HepG2 (cell line): ENCODE data around the gene ACSS1. TPM values are rescaled to one million over a fixed set of nuclear protein-coding genes. Genes with fewer than 3 reads are reported as not detected.

ENCODE experiments used
- ARNT ChIP-seq: fragments of 450-650 bp; IDR thresholded peaks from 2 replicates; pipeline ENCODE4 v1.6.1; 2017
- CENPBD1 ChIP-seq: sonication (generic); formaldehyde crosslinking; IDR thresholded peaks from 2 replicates; pipeline ENCODE4 v1.8.0; 2022; ENCODE audit warnings: missing genetic modification reagents, low read depth, mild to moderate bottlenecking, borderline replicate concordance
- HMG20B ChIP-seq: conservative IDR thresholded peaks from 2 replicates; pipeline ENCODE4 v1.6.1; 2016; ENCODE audit warnings: missing genetic modification reagents, missing compliant biosample characterization
- HMGXB3 ChIP-seq: sonication (generic); formaldehyde crosslinking; IDR thresholded peaks from 2 replicates; pipeline ENCODE4 v1.4.0; 2020; ENCODE audit warnings: missing genetic modification reagents, borderline replicate concordance
- MTF2 ChIP-seq: sonication (generic); formaldehyde crosslinking; IDR thresholded peaks from 2 replicates; pipeline ENCODE4 v1.5.0; 2020; ENCODE audit warnings: missing genetic modification reagents, borderline replicate concordance
- NFIB ChIP-seq: sonication (generic); formaldehyde crosslinking; IDR thresholded peaks from 2 replicates; pipeline ENCODE4 v1.9.0; 2021; ENCODE audit warnings: missing genetic modification reagents, mild to moderate bottlenecking, borderline replicate concordance
- ZC3H13 ChIP-seq: sonication (generic); formaldehyde crosslinking; IDR thresholded peaks from 2 replicates; pipeline ENCODE4 v1.8.1; 2023; ENCODE audit warnings: mild to moderate bottlenecking, missing genetic modification reagents, moderate library complexity
- ZNF331 ChIP-seq: sonication (generic); formaldehyde crosslinking; IDR thresholded peaks from 2 replicates; pipeline ENCODE4 v1.4.0; 2020; ENCODE audit warnings: missing genetic modification reagents
- ZNF646 ChIP-seq: sonication (generic); formaldehyde crosslinking; IDR thresholded peaks from 2 replicates; pipeline ENCODE4 v1.9.0; 2021; ENCODE audit warnings: mild to moderate bottlenecking, missing genetic modification reagents
- ZNF782 ChIP-seq: sonication (generic); formaldehyde crosslinking; IDR thresholded peaks from 2 replicates; pipeline ENCODE4 v1.4.0; 2020; ENCODE audit warnings: missing genetic modification reagents, mild to moderate bottlenecking, borderline replicate concordance
- polyA plus RNA-seq, 8 experiments: library from polyadenylated mRNA; depleted of rRNA in 3 of 8; stranded (reverse) in 7 of 8; unstranded in 1 of 8; fragments of >200 nt; fragmentation: Illumina TruSeq in 4 of 8; extraction: Trizol in 4 of 8; gene quantifications; 2 replicates each; pipeline versions ENCODE4 v1.2.1 to v1.2.3, GENCODE V29; 2011 to 2016; ENCODE audit warnings: low read depth in 4 of 8, missing spikeins in 1 of 8, mixed read lengths in 1 of 8; ENCODE audit not compliant: insufficient read depth in 1 of 8
- total RNA-seq, 5 experiments: library from RNA; depleted of rRNA; stranded (reverse); fragments of >200 nt; fragmentation: Illumina TruSeq; extraction: Trizol; gene quantifications; 2 replicates each; pipeline ENCODE4 v1.2.3, GENCODE V29; 2016; ENCODE audit warnings: low read depth in 1 of 5
- TF ChIP-seq, protein P1 (sequence below): sonication (generic); formaldehyde crosslinking; IDR thresholded peaks from 2 replicates; pipeline ENCODE4 v1.4.0; 2020; ENCODE audit warnings: mild to moderate bottlenecking, low read depth, missing genetic modification reagents
- TF ChIP-seq, protein P2 (sequence below): IDR thresholded peaks from 2 replicates; pipeline ENCODE4 v1.6.1; 2016; ENCODE audit warnings: low read depth, borderline replicate concordance
- TF ChIP-seq, protein P3 (sequence below): sonication (generic); formaldehyde crosslinking; IDR thresholded peaks from 2 replicates; pipeline ENCODE4 v1.4.0; 2020; ENCODE audit warnings: missing genetic modification reagents

The ACSS1 gene
- total and polyA plus RNA-seq, 2 of the 13 experiments (the other 11 are each of a cell fraction or from before 2014, with no cell fraction given): 15.2 to 41.6 TPM

DNA sequence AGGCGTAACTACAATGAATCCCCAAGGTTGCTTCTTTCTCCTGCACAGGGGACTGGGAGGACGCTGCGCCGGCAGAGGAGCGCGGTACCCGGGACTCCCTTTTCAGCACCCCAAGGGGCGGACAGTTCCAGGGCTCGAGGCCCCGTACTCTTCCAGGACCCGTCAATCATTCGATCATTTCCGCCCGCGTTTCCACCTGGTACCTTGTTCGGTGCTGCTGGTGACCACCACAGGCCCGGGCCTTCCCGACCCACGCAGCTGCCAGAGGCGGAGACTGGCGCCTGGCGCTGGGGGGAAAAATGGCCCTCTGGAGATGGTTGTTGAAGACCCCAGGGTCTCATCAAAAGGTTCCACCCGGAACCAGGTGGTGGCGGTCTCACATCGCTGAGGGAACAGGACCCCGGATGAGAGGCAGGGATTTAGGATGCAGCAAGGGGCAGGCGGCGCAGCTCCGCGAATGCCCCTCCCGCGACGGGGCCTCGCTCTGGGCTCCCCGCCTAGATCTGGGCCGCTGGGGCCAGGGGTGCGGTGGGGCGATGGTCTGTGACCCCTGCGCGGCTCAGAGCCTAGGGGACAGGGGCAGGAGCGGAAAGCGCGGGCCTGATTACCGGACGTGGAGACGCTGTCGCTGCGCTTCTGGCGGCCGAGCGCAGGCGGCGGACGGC is 23.3 kb upstream of the ACSS1 start (continued):
- no peak for TF ChIP-seq ZNF646
- no peak for TF ChIP-seq ZNF782 (CRISPR knock-in tag)
- TF ChIP-seq ZC3H13: no peak
- no peak for TF ChIP-seq MTF2 (CRISPR knock-in tag)
- TF ChIP-seq ZNF331: 0 out of 2 replicates have a peak, but pooled peaks have one; percentile 55
- no peak for TF ChIP-seq ARNT
- TF ChIP-seq NFIB (CRISPR knock-in tag): no peak
- TF ChIP-seq, protein P1, sequence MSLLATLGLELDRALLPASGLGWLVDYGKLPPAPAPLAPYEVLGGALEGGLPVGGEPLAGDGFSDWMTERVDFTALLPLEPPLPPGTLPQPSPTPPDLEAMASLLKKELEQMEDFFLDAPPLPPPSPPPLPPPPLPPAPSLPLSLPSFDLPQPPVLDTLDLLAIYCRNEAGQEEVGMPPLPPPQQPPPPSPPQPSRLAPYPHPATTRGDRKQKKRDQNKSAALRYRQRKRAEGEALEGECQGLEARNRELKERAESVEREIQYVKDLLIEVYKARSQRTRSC: no peak
- no peak for TF ChIP-seq CENPBD1 (CRISPR knock-in tag)
- TF ChIP-seq, protein P2, sequence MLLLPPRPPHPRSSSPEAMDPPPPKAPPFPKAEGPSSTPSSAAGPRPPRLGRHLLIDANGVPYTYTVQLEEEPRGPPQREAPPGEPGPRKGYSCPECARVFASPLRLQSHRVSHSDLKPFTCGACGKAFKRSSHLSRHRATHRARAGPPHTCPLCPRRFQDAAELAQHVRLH (CRISPR knock-in tag): 0 out of 2 replicates have a peak, but pooled peaks have one; percentile 26
- TF ChIP-seq, protein P3, sequence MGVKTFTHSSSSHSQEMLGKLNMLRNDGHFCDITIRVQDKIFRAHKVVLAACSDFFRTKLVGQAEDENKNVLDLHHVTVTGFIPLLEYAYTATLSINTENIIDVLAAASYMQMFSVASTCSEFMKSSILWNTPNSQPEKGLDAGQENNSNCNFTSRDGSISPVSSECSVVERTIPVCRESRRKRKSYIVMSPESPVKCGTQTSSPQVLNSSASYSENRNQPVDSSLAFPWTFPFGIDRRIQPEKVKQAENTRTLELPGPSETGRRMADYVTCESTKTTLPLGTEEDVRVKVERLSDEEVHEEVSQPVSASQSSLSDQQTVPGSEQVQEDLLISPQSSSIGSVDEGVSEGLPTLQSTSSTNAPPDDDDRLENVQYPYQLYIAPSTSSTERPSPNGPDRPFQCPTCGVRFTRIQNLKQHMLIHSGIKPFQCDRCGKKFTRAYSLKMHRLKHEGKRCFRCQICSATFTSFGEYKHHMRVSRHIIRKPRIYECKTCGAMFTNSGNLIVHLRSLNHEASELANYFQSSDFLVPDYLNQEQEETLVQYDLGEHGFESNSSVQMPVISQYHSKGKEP (CRISPR knock-in tag): no peak
- TF ChIP-seq HMGXB3: 0 out of 2 replicates have a peak, but pooled peaks have one; percentile 63
- TF ChIP-seq HMG20B (CRISPR knock-in tag): no peak
